ENCODE measurements around the gene HYAL1. TPM values are rescaled to one million over a fixed set of nuclear protein-coding genes. Genes with fewer than 3 reads are reported as not detected.

The HYAL1 gene, protein sequence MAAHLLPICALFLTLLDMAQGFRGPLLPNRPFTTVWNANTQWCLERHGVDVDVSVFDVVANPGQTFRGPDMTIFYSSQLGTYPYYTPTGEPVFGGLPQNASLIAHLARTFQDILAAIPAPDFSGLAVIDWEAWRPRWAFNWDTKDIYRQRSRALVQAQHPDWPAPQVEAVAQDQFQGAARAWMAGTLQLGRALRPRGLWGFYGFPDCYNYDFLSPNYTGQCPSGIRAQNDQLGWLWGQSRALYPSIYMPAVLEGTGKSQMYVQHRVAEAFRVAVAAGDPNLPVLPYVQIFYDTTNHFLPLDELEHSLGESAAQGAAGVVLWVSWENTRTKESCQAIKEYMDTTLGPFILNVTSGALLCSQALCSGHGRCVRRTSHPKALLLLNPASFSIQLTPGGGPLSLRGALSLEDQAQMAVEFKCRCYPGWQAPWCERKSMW
- 0.50 and 0.66 TPM in 2 replicates for total RNA-seq

GRCh38 chr3:50303013-50303815, at the start of gene HYAL1:
Gene HYAL1, minus strand, starts transcription at chr3:50303574. Its CDS starts 618 bp downstream, at chr3:50302956.

GRCh38 chr3:50350527-50351322, 47.4 kb upstream of the HYAL1 start, which contains the start of the genes CYB561D2 and NPRL2:
Gene CYB561D2, plus strand, starts transcription at chr3:50350862. Its CDS starts 572 bp downstream, at chr3:50351434.
Gene NPRL2, minus strand, starts transcription at chr3:50350775. Its CDS starts 123 bp downstream, at chr3:50350652.

DNA sequence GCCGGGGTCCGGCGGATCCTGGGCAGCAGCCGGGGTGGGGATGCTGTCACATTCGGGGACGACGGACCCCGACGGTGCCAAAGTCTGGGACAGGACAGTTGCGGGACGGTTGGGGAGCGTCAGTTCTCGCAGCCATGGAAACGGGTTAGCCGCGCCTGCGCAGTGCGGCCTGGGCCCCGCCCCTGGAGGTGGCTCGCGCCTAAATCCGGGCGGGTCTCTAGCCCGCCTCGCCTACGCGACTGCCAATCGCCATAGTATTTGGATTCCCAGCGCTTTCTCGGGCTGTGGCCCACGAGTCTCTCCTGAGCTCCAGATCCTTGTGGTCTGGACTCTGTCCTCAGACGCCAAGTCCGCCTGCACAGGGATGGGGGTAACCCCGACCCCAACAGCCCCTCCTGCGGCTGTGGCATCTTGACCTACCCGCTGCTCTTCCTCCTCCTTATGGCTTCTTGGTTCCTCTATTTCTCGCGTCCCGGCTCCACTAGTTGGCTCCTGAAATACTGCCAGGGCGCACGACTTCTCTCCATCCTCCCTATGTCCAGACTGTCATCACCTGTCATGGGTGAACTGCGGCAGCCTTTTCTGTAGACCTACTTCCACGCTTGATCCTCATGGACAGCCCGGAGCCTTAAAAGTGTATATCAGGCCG, 42.3 kb upstream of the HYAL1 start, which contains the start of gene ZMYND10:
Gene ZMYND10, minus strand, starts transcription at position 147 of the 649 bp plus-strand sequence. CDS start 153 bp downstream, outside the sequence.

GRCh38 chr3:50340448-50341329, 37.3 kb upstream of the HYAL1 start, which contains the start of gene RASSF1:
Gene RASSF1, minus strand, starts transcription at chr3:50340836. Its CDS starts 31 bp downstream, at chr3:50340805.

DNA sequence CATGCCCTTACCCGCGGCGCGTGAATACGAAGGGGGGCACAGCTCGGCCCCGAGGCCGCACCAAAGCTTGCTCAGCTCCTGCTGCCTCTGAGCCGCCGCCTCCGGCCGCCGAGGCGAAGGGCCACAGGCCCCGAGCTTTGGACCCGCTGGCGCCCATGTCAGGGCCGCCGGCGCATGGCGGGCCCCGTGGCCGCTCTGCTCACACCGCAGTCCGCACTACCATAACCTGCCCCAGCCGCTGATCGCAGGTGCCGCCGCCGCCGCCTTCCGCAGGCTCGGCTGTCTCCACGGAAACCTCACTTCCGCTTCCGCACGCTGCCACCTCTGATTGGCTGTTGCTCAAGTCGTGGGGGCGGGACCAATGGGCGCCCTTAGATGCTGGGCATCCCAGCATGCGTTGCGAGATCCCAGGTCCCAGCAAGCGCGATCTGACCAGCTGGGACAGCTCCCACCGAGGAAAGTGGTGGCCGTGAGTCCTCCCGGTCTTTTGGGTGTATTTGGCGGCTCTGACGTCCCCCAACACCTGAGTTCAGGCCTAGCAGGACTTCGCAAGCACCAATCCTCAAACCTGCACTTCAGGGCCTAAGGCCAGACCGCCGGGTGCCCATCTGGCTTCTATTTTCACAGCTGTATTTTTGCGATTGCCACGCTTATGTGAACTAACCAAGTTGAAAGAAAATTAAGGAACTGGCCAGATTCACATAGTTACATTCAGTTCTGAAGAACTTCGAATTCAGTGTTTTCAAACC, 24.7 kb upstream of the HYAL1 start, which contains the start of gene TUSC2:
Gene TUSC2, minus strand, starts transcription at position 281 of the 749 bp plus-strand sequence. Its CDS starts 124 bp downstream, at position 157.

GRCh38 chr3:50322386-50323091, 19.2 kb upstream of the HYAL1 start, which contains the start of gene HYAL2:
Gene HYAL2, minus strand, starts transcription at chr3:50322745. Its CDS starts 2,256 bp downstream, at chr3:50320489.

DNA sequence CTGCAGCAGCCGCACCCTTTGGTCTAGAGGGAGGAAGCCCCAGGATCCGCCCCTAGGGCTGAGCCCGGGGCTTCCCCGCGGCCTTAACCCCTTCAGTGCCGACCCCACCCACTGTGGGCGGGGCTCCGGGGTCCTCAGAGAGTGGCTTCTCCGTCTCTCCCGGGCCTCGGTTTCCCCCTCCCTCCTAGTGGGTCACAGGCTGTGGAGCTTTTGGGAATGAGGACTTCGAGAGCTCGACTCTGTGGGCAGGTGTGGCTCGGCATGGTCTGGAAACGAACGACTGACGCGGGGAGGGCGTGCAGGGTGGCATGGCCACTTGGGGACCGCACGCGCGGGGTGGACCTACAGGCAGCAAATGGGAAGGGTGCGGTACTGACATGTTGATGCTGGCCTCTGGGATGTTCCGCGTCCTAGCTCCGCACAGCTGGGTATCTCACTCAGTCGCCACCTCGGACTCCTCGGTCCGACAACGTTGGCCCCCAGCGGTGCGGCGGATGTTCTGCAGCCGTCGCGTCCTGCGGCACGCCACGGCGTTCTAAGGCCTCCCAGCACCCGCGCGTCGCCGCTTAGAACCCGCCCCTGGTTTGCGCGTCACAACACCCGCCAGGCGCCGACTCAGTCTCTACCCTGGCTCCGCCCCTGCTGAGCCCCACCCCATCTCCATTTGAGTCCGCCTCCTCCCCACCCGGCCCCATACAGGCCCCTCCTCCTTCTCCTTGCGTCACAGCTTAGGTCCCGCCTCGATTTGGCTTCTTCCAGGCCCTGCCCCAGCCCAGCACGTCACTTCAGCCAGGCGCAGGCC, 4.3 kb downstream of the HYAL1 start, which contains the start of the genes HYAL3 and NAA80:
Gene HYAL3, minus strand, starts transcription at position 570 of the 802 bp plus-strand sequence. CDS start 3,803 bp downstream, outside the sequence.
Gene NAA80, minus strand, starts transcription at position 570 of the 802 bp plus-strand sequence. CDS start 1,942 bp downstream, outside the sequence.

GRCh38 chr3:50292159-50293078, 11.0 kb downstream of the HYAL1 start, which contains the start of gene IFRD2:
Gene IFRD2, minus strand, starts transcription at chr3:50292429. Its CDS starts 155 bp downstream, at chr3:50292274.

DNA sequence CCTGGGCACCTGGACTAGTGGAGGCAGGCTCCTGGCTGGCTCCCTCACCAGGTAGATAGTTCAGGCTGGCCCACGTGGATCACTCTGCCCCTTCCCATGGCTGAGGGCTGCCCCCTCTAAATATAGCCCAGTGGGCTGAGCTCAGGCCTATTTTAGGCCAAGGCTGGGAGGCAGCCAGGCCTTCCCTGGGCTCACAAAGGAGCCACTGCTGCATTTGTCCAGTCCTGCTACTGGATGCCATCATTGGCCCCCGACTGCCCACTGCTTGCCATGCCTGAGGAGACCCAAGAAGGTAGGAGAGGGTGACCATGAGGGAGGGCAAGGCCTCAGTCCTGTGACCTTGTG, 24.5 kb downstream of the HYAL1 start, which contains the start of gene LSMEM2:
Gene LSMEM2, plus strand, starts transcription at position 208 of the 345 bp plus-strand sequence. Its CDS starts 27 bp downstream, at position 235.

GRCh38 chr3:50268703-50269451, 34.5 kb downstream of the HYAL1 start, which contains the start of gene SEMA3B:
Gene SEMA3B, plus strand, starts transcription at chr3:50269147. Its CDS starts 94 bp downstream, at chr3:50269241.

Other genes with a start within 250 kb of the HYAL1 start
- gene RBM5, start 214.7 kb downstream of the HYAL1 start, total RNA-seq, result 128 and 164 TPM in 2 replicates
- 0.25 and 0.55 TPM in 2 replicates for gene SEMA3F, start 148.2 kb downstream of the HYAL1 start, total RNA-seq
- not detected in 2 replicates for gene GNAT1, start 112.0 kb downstream of the HYAL1 start, total RNA-seq
- gene SLC38A3, start 98.3 kb downstream of the HYAL1 start, total RNA-seq, result not detected in 2 replicates
- gene GNAI2, start 67.4 kb downstream of the HYAL1 start, total RNA-seq, result 226 and 259 TPM in 2 replicates
- 6.8 and 29.5 TPM in 2 replicates for gene SEMA3B, start 34.4 kb downstream of the HYAL1 start, total RNA-seq
- not detected in 2 replicates for gene LSMEM2, start 24.5 kb downstream of the HYAL1 start, total RNA-seq
- gene IFRD2, start 11.1 kb downstream of the HYAL1 start, total RNA-seq, result 69.5 and 109 TPM in 2 replicates
- 3.0 and 3.2 TPM in 2 replicates for gene HYAL3, start 4.2 kb downstream of the HYAL1 start, total RNA-seq
- 3.4 and 4.6 TPM in 2 replicates for gene NAA80, start 4.2 kb downstream of the HYAL1 start, total RNA-seq
- 65.6 and 66.0 TPM in 2 replicates for gene HYAL2, start 19.2 kb upstream of the HYAL1 start, total RNA-seq
- 17.0 and 17.6 TPM in 2 replicates for gene TUSC2, start 24.6 kb upstream of the HYAL1 start, total RNA-seq
- gene RASSF1, start 37.3 kb upstream of the HYAL1 start, total RNA-seq, result 36.9 and 42.8 TPM in 2 replicates
- 1.2 and 2.3 TPM in 2 replicates for gene ZMYND10, start 42.2 kb upstream of the HYAL1 start, total RNA-seq
- gene NPRL2, start 47.2 kb upstream of the HYAL1 start, total RNA-seq, result 23.8 and 27.6 TPM in 2 replicates
- 31.2 and 39.6 TPM in 2 replicates for gene CYB561D2, start 47.3 kb upstream of the HYAL1 start, total RNA-seq
- 38.7 and 44.0 TPM in 2 replicates for gene TMEM115, start 55.9 kb upstream of the HYAL1 start, total RNA-seq
- gene CACNA2D2, start 200.1 kb upstream of the HYAL1 start, total RNA-seq, result under 0.01 TPM in 2 replicates